Heart right ventricle (tissue), 16 donors: ENCODE measurements around the gene ITPKB. TPM values are rescaled to one million over a fixed set of nuclear protein-coding genes. Genes with fewer than 3 reads are reported as not detected.
A peak's percentile ranks its signal among the peaks of the same experiment; 100 is the strongest.

ENCODE experiments used
- ATAC-seq, 8 donors: fragments of 200-7000 bp; cut with Tn5 transposase; one replicate each; pipeline ENCODE4 v1.9.1; 2020; ENCODE audit warnings: mild to moderate bottlenecking in 8 of 8, moderate library complexity in 8 of 8, moderate number of reproducible peaks in 1 of 8
- DNase-seq, 2 donors: peaks; one replicate each; pipeline ENCODE4 v3.0.0-alpha.2; 2020
- H3K27ac ChIP-seq, 10 donors: fragments of 200-600 bp; sonication (generic) in 2 of 10; one replicate each; pipeline versions ENCODE4 v1.5.0 to v1.8.0; 2020 to 2022; ENCODE audit warnings: mild to moderate bottlenecking in 3 of 10
- H3K27me3 ChIP-seq, 7 donors: fragments of 200-600 bp; one replicate each; pipeline ENCODE4 v1.8.0; 2021 to 2022; ENCODE audit warnings: mild to moderate bottlenecking in 2 of 7
- H3K36me3 ChIP-seq, 9 donors: fragments of 200-600 bp; sonication (generic) in 1 of 9; one replicate each; pipeline versions ENCODE4 v1.5.0 to v1.8.0; 2020 to 2022; ENCODE audit warnings: mild to moderate bottlenecking in 2 of 9
- H3K4me1 ChIP-seq, 9 donors: fragments of 200-600 bp; sonication (generic) in 1 of 9; one replicate each; pipeline versions ENCODE4 v1.5.0 to v1.8.0; 2020 to 2022; ENCODE audit warnings: mild to moderate bottlenecking in 4 of 9
- H3K4me3 ChIP-seq, 10 donors: fragments of 200-600 bp; sonication (generic) in 2 of 10; one replicate each; pipeline versions ENCODE4 v1.5.0 to v1.8.0; 2020 to 2022; ENCODE audit warnings: mild to moderate bottlenecking in 7 of 10, moderate library complexity in 2 of 10
- H3K9me3 ChIP-seq, 11 donors: fragments of 200-600 bp in 10 of 11; sonication (generic) in 2 of 11; one replicate each; pipeline versions ENCODE4 v1.5.0 to v1.8.0; 2013 to 2022; ENCODE audit warnings: mild to moderate bottlenecking in 2 of 11, control low read depth in 1 of 11, moderate library complexity in 1 of 11
- CTCF ChIP-seq, 9 donors: fragments of 200-600 bp; sonication (generic) in 2 of 9; IDR thresholded peaks; one replicate each; pipeline versions ENCODE4 v1.5.0 to v1.8.0; 2021 to 2022; ENCODE audit warnings: antibody characterized with exemption in 9 of 9, mild to moderate bottlenecking in 5 of 9, moderate library complexity in 1 of 9
- WGBS, 2 donors: extraction: QIAGEN DNeasy Blood & Tissue Kit; methylation state at CpG; one replicate each; pipeline ENCODE4 v1.1.7; 2013; ENCODE audit warnings: inconsistent platforms in 1 of 2; 5-methylcytosine and 5-hydroxymethylcytosine counted together
- intact Hi-C, 10 donors: fragments of 100-400 bp; cut with DNase I; formaldehyde crosslinking; loops; one replicate each; pipeline versions ENCODE4 v1.11.1 to v1.14.2; 2022
- polyA plus RNA-seq, 2 donors: library from polyadenylated mRNA; stranded (reverse); fragments of 200-250 nt; gene quantifications; one replicate each; pipeline ENCODE4 v1.2.3, GENCODE V29; 2013
- total RNA-seq, 10 donors: library from RNA; stranded (reverse); fragmentation: NEBNext Ultra II Directional in 3 of 10; extraction: Animal tissue kit (Norgen Biotek cat#: 25700) in 3 of 10; gene quantifications; one replicate each; pipeline versions ENCODE4 v1.2.1 to v1.2.4, GENCODE V29; 2021 to 2023
- donor health status: Arrhythmogenic right ventricular cardiomyopathy.
- donor health status: ischemic (EF 13 %, LVEDD 7.1; RV severe dilation, severe dysfunction).
- donor health status: healthy with polysubstance abuse.
- donor health status: DM: no; HTN: yes; CAD: no.
- donor health status: DM: no; HTN: no; CAD: no.
- donor health status: ischemic (EF 25% LVEDD 6.9; RV normal size, moderate dysfunction).
- donor health status: ischemic (EF 25% LVEDD 5.7; RV mildly dilated, moderate dysfunction).
- donor health status: healthy.
- donor health status: DM: yes; HTN: yes; CAD: no.
- donor health status: Ischemic cardiomyopathy.
- donor health status: ischemic (EF 35%, LVEDD 5.7; RV mildly dilated, moderate dysfunction).
- donor health status: nonischemic (EF 11% LVEDD 7.7; RV severe dilation, severe dysfunction).
- donor health status: DM: yes; HTN: yes; CAD: no.
- donor health status: PGD.
- donor health status: ischemic (EF 29% LVEDD 5.4; RV normal size, mild dysfunction).
- donor health status: nonischemic (EF 23%, LVEDD 6.1; RV moderate dilation, normal function).

Gene ITPKB
- total and polyA plus RNA-seq, 12 donors: 4.5 to 30.5 (median 16.1) TPM

GRCh38 chr1:226677027-226678020 is 61.8 kb downstream of the ITPKB start:
- WGBS, 2 donors: 41 to 43% methylated on average over 13 of the region's 13 CpGs
- Histone ChIP-seq H3K4me1 (peaks cover 0 to 100% (median 87%) of the 10 kb centered on the region in 9 donors), H3K27ac (peak overlapping the region; percentile 14 to 93 (median 90)), H3K9me3 (no peaks in the 10 kb centered on the region), H3K27me3 (no peaks in the 10 kb centered on the region), H3K4me3 (peak overlapping the region in 4 of 10 donors; percentile 8 to 25 (median 15)), H3K36me3 (no peaks in the 10 kb centered on the region)
- DNase-seq: peak; percentile 74 to 79
- no peak for TF ChIP-seq CTCF (IDR thresholded peaks at IDR 0.05)
- intact Hi-C loops: loop anchor here in 1 of 10 donors (1.0 kb wide), 1 partner anchor 15 kb away; no protein-coding TSS in a partner anchor
- ATAC-seq: peak in 7 of 8 donors; percentile 17 to 80 (median 71)

GRCh38 chr1:226676381-226676780 is 62.7 kb downstream of the ITPKB start:
- no peak for DNase-seq
- peak overlapping the region; percentile 14 to 93 (median 90) for H3K27ac ChIP-seq
- H3K36me3 ChIP-seq: peaks cover 0 to 4% (median 0%) of the 10 kb centered on the region in 9 donors
- no peaks in the 10 kb centered on the region for H3K27me3 ChIP-seq
- H3K4me3 ChIP-seq: no peak overlapping the region
- H3K4me1 ChIP-seq: peaks cover 0 to 99% (median 85%) of the 10 kb centered on the region in 9 donors
- no peak for ATAC-seq
- TF ChIP-seq CTCF (IDR thresholded peaks at IDR 0.05): no peak
- no peaks in the 10 kb centered on the region for H3K9me3 ChIP-seq
- intact Hi-C loops: no loop called here
- 29 to 60% methylated on average over 5 of the region's 5 CpGs for WGBS, 2 donors

GRCh38 chr1:226675715-226676357 is 63.2 kb downstream of the ITPKB start:
- Histone ChIP-seq H3K27ac (peak overlapping the region; percentile 49 to 93 (median 90)), H3K27me3 (no peaks in the 10 kb centered on the region), H3K4me1 (peaks cover 0 to 97% (median 85%) of the 10 kb centered on the region in 9 donors), H3K9me3 (no peaks in the 10 kb centered on the region), H3K4me3 (peak overlapping the region in 2 of 10 donors; percentile 23 to 32), H3K36me3 (peaks cover 0 to 8% (median 0%) of the 10 kb centered on the region in 9 donors)
- no peak for ATAC-seq
- DNase-seq: no peak
- intact Hi-C loops: no loop called here
- TF ChIP-seq CTCF (IDR thresholded peaks at IDR 0.05): no peak
- 68% methylated on average over 7 of the region's 7 CpGs for WGBS, 2 donors
